IPS-15b (cell line): ENCODE measurements around the gene SNRPB.

ENCODE experiments used
- H3K27me3 ChIP-seq: one replicate; pipeline ENCODE4 v1.6.1; 2013; ENCODE audit warnings: low read length; ENCODE audit not compliant: control insufficient read depth, insufficient read depth
- H3K36me3 ChIP-seq: one replicate; pipeline ENCODE4 v1.6.1; 2013; ENCODE audit warnings: low read length; ENCODE audit not compliant: control insufficient read depth, insufficient read depth
- H3K4me1 ChIP-seq: one replicate; pipeline ENCODE4 v1.6.1; 2013; ENCODE audit warnings: mild to moderate bottlenecking, low read length; ENCODE audit not compliant: control insufficient read depth, insufficient read depth
- H3K4me3 ChIP-seq: one replicate; pipeline ENCODE4 v1.5.1; 2013; ENCODE audit warnings: low read depth, low read length
- H3K9ac ChIP-seq: one replicate; pipeline ENCODE4 v1.6.1; 2013; ENCODE audit warnings: low read depth, mild to moderate bottlenecking, low read length
- H3K9me3 ChIP-seq: one replicate; pipeline ENCODE4 v1.6.1; 2013; ENCODE audit warnings: mild to moderate bottlenecking, low read length; ENCODE audit not compliant: control insufficient read depth, insufficient read depth

The SNRPB gene

DNA sequence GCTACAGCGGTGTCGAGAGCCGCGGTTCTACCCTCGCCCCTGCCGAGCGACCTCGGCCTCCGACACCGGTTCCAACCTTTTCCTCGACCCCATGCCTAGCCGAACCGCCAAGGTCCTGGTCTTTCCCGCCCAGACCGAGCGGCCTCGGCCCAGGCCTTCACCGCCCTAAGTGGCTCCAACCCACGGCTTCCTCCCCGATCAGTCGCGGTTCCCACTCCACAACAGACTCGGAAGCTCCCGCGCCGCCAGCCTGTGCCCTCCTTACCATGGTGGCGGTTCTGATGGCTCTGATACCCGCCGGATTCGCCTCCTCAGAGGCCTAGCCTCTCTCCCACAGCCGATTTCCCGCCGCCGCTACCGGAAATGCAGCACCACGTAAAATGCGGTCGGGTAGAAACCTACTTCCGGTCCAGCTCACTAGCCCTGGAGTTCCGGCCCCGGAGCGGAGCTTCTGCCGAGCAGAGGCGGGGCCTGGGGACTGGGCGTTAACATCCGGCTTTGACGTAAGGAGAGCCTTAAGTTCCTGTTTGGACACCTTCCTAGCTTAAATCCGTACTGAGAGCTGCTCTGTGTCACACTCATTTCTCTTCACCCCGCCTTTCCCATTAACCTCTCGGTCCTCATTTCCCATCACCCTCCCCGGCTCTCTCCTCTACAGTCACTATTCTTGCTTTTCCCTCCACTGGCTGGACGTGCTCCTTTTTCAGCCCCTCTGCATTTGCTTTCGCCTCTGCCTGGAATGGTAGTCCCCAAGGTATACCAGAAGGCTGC lies at the start of gene SNRPB:
Gene SNRPB (minus strand): TSS at position 367 of the 771 bp plus-strand sequence. CDS start 99 bp downstream, at position 268.
- H3K36me3 ChIP-seq = peaks cover 18% of the 10 kb centered on the region
- peak within 1 kb of the TSS; percentile 96 for H3K4me3 ChIP-seq
- peaks cover 6% of the 10 kb centered on the region for H3K4me1 ChIP-seq
- H3K27me3 ChIP-seq = no peaks in the 10 kb centered on the region
- H3K9me3 ChIP-seq = no peaks in the 10 kb centered on the region
- H3K9ac ChIP-seq = peak within 1 kb of the TSS; percentile 100

DNA sequence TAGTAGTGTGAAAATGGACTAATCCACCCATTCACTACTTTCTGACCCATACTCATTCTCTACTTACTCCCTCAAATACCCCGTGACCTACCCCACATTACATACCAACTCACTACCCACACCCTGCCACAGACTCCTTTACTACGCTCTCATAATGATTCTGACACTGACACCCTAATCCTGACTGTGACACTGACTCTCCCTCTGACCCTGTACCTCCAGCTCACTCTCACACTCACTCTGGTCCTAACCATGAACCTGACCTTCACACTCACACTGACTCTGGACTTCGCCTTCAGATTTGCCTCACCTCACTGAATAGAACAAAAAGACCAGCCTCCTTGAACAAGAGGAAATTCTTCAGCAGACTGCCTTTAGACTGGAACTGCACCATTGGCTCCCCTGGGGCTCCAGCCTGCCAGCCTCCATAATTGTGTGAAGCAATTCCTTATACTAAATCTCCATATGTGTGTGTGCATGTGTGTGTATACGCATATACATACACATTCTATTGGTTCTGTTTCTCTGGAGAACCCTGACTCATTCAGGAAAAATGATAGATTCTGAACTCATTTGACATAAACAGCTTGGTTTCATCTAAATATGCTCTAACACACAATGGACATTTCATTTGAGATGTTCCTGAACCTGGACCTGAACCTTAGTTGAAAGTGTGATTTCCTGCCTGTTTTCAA lies 48.7 kb upstream of the SNRPB start:
- no peaks in the 10 kb centered on the region for H3K36me3 ChIP-seq
- no peak overlapping the region for H3K4me3 ChIP-seq
- H3K27me3 ChIP-seq = peaks cover 97% of the 10 kb centered on the region
- H3K4me1 ChIP-seq = no peaks in the 10 kb centered on the region
- no peaks in the 10 kb centered on the region for H3K9me3 ChIP-seq
- H3K9ac ChIP-seq = no peak overlapping the region

DNA sequence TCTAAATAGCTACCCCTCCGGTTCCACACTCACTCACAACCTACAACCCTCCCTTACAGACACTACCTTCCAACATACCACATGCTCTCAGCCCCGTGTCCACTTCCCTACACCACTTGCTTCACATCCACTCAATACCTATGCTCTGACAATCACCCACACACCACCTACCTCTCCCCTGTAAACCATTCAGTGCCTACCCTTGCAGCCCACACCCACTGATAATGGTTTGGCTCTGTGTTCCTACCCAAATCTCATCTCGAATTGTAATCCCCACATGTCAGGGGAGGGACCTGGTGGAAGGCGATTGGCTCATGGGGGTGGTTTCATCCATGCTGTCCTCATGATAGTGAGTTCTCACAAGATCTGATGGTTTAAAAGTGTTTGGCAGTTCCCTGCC lies 48.0 kb upstream of the SNRPB start:
- Histone ChIP-seq H3K36me3 (no peaks in the 10 kb centered on the region), H3K9me3 (no peaks in the 10 kb centered on the region), H3K9ac (no peak overlapping the region), H3K4me3 (no peak overlapping the region), H3K27me3 (peaks cover 97% of the 10 kb centered on the region), H3K4me1 (no peaks in the 10 kb centered on the region)

DNA sequence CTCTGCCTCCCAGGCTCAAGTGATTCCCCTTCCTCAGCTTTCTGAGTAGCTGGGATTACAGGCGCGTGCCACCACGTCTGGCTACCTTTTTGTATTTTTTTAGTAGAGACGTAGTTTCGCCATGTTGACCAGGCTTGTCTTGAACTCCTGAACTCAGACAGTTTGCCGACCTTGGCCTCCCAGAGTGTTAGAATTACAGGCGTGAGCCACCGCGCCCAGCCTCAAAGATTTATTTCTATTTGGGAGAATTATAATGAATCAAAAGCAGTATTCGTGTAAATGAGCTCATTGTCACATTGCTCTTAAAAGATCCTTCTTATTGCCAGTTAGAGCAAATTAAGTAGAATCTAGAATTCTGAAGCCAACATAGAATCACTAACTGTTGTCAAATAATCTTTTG lies 47.5 kb upstream of the SNRPB start:
- H3K4me1 ChIP-seq = no peaks in the 10 kb centered on the region
- H3K4me3 ChIP-seq = no peak overlapping the region
- no peaks in the 10 kb centered on the region for H3K9me3 ChIP-seq
- H3K27me3 ChIP-seq = peaks cover 98% of the 10 kb centered on the region
- no peak overlapping the region for H3K9ac ChIP-seq
- H3K36me3 ChIP-seq = no peaks in the 10 kb centered on the region

DNA sequence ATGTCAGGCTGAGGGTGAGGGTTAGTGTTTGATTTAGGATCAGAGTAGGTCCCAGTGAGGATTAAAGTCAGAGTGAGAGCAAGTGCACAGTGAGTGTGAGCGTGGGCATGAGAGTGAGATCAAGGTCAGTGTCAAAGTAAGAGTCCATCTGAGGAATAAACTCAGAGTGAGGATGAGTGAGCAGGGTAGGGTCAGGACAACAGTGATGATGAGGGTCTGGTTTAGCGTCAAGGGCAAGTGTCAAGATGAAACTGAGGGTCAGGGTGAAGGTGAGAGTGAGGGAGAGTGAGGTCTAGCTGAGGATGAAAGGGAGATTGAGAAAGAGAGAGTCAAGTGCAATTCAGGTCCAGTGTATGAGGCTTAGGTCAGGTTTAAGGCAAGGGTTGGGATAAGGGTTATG lies 45.8 kb upstream of the SNRPB start:
- no peak overlapping the region for H3K9ac ChIP-seq
- no peaks in the 10 kb centered on the region for H3K4me1 ChIP-seq
- H3K27me3 ChIP-seq = peaks cover 98% of the 10 kb centered on the region

DNA sequence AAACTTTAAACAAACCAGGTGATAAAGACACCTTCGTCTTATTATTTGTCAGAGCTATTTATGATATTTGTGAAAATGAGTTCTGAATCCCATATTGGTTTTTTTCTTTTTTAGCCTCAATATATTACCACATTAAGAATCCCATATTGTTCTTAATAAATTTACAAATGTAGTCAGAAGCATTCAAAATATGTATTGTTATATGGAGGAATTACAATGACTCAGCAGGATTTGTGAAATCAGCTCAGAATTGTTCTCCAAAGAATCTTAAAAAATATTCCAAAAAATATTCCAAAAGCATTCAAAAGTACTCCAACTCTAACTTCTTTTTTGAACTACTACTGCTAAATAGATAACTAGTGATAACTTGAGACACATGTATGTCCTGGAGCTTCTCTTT lies 44.6 kb upstream of the SNRPB start:
- H3K4me1 ChIP-seq = no peaks in the 10 kb centered on the region
- no peaks in the 10 kb centered on the region for H3K9me3 ChIP-seq
- no peak overlapping the region for H3K4me3 ChIP-seq
- no peaks in the 10 kb centered on the region for H3K36me3 ChIP-seq
- H3K9ac ChIP-seq = no peak overlapping the region
- H3K27me3 ChIP-seq = peaks cover 98% of the 10 kb centered on the region

More for the DNA sequence above, 45.8 kb upstream of the SNRPB start:
- no peak overlapping the region for H3K4me3 ChIP-seq
- H3K36me3 ChIP-seq = no peaks in the 10 kb centered on the region
- no peaks in the 10 kb centered on the region for H3K9me3 ChIP-seq

DNA sequence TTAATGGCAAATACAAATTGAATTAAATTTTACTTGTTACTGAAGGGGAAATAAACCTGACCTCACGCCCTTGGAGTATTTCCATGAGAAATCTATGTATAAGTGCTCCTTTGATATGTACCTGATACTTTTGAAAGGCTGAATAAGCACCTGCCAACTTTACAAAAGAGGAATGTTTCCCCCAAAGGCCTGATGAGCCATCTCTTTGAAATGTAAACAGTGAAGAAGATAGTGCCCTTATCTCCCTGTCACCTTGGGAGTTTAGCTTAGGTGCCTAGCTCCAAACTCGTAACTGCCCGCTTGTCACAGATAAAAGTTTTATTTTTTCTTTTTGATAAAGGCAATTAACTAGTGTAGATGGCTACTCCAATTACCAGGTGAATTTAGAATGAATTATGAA lies 39.2 kb upstream of the SNRPB start:
- Histone ChIP-seq H3K9ac (no peak overlapping the region), H3K36me3 (no peaks in the 10 kb centered on the region), H3K9me3 (no peaks in the 10 kb centered on the region), H3K4me1 (no peaks in the 10 kb centered on the region), H3K27me3 (peaks cover 70% of the 10 kb centered on the region), H3K4me3 (no peak overlapping the region)

DNA sequence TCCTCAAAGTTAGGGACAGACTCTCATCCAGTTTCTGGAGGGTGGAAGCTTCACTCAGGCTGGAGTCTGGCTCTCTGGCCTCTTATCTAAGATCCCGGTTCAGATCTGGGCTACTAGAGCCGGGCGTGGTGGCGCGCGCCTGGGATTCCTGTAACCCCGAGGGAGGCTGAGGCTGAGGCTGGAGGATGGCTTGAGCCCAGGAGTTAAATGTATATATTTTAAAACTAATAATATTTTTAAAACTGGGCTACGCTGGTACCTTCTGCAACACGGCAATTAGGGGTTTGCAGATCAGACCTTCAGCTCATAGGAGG lies 38.8 kb upstream of the SNRPB start:
- peaks cover 66% of the 10 kb centered on the region for H3K27me3 ChIP-seq

DNA sequence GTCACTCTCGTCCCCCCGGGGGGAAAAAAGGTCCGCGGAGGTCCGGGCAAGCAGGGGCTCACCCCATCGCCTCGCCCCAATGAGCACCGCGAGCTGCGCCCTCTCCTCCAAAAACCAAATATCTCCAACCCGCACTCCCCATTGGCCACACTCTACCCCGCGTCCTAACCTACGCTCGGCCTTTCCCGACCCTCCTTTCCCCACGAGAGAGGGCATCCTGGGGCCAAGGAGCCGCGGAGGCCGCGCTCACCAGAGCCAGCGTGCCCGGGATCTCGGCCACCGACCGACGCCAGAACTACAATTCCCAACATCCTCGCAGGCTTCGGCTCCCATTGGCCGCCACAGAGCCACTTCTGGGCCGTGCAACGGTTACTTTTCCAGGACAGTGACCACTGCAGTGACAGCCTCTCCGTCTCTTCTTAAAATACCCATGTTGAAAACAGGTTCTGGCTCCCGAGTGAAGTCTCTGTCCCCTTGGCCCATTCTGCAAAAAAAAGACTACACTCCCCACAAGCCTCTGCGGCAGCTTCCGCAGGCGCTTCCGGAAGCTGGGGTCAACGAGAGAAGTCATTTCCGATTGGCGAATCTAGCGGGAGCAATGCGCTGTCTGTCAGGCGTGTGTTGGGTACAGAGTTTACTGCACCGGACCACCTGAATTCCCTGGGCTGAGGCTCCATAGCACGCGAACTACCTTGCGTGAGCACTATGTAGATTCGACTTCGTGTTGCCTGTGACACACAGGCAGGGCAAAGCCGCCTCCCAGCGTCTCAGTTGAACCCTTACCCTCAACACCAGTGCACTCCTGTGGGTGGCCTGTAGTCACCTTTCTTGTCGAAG lies 38.3 kb upstream of the SNRPB start, which contains the start of gene ZNF343:
Gene ZNF343 (minus strand): TSS at position 285 of the 837 bp plus-strand sequence. CDS start 15,020 bp downstream, outside the sequence.
- Histone ChIP-seq H3K9ac (peak within 1 kb of the TSS; percentile 66), H3K36me3 (no peaks in the 10 kb centered on the region), H3K27me3 (peaks cover 60% of the 10 kb centered on the region), H3K9me3 (no peaks in the 10 kb centered on the region), H3K4me3 (peak within 1 kb of the TSS; percentile 70), H3K4me1 (no peaks in the 10 kb centered on the region)

More for the DNA sequence above, 38.8 kb upstream of the SNRPB start:
- Histone ChIP-seq H3K4me3 (peak overlapping the region; percentile 70), H3K36me3 (no peaks in the 10 kb centered on the region), H3K9me3 (no peaks in the 10 kb centered on the region), H3K9ac (no peak overlapping the region), H3K4me1 (no peaks in the 10 kb centered on the region)

DNA sequence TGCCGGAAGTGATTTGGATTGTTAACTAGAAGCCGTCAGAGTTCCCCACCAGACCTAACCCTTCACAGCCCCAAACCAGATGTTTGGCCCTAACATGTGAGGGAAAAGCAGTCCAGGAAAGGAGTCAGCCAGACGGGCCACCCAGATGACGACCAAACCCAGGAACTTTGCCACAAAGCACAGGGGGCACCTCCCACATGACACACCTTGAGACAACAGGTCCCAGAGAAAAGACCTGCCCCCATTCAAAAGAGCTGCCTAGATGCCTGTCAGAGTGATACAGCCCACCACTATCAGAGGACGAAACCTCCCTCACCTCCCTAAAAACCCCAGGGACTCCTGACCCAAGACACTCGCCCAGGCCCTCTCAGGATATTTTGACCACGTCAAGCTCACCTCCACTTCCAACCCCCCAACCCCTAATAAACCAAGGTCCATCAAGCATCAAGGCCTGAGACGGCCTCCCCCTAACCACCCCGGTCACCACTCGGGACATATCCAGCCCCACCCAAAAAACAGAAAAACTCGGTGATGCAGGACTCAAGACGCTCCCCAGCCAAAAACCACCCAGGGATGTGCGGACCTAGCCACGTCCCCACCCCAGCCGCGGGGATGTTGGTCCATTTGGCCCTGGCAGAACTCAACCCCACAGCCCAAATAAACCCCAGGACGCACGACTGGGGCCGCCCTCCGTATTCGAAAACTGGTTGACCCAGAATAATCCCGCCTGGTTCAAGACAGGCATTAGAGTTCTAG lies 37.5 kb upstream of the SNRPB start:
- Histone ChIP-seq H3K9me3 (no peaks in the 10 kb centered on the region), H3K27me3 (peaks cover 52% of the 10 kb centered on the region), H3K36me3 (no peaks in the 10 kb centered on the region), H3K9ac (no peak overlapping the region), H3K4me1 (no peaks in the 10 kb centered on the region), H3K4me3 (peak overlapping the region; percentile 70)

DNA sequence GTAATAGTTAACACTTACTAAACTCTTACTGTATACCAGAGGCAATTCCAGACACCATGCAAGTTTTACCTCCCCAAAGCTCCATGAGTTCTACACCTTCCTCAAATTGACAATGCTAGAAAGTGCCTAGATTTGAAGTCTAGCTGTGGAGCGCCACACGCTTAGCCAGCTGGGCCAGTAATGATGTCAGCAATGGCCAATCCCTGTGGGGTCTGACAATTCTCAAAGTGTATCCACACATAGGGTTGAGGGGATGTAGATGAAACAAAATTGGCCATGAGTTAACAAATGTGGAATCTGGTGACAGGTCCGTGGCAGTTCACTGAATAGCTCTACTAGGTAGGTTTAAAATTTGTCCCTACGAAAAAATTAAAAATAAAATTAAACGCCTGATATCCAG lies 36.9 kb upstream of the SNRPB start:
- peaks cover 46% of the 10 kb centered on the region for H3K27me3 ChIP-seq
- no peaks in the 10 kb centered on the region for H3K4me1 ChIP-seq
- no peak overlapping the region for H3K9ac ChIP-seq
- H3K4me3 ChIP-seq = no peak overlapping the region
- no peaks in the 10 kb centered on the region for H3K9me3 ChIP-seq
- no peaks in the 10 kb centered on the region for H3K36me3 ChIP-seq
